Measurements from ENCODE around the gene PRSS48.
"Not testable (repeated sequence)": the region's sequence is repeated elsewhere in the genome, so short reads cannot be mapped to it uniquely, and the experiment has no call there.

The PRSS48 gene

DNA sequence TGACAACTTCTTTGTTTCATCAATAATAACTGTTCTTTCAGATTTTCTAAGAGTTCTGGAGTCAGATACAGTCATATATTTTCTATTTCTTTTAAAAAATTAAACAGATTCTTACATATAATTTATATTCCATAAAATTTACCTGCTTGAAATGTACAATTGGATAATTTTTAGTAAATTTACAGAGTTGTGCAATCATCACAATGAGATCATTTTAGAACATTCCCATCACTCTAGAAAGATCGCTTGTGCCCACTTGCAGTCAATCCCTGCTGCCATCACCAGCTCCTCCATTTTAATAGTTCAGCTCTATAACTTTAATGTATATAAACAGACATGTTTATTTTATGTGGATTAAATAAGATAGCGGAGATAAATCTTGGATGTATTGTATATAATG is 29.6 kb upstream of the PRSS48 start:
- DNase-seq (ENCODE audit: low read depth), result no peak
- TF ChIP-seq, protein P1, sequence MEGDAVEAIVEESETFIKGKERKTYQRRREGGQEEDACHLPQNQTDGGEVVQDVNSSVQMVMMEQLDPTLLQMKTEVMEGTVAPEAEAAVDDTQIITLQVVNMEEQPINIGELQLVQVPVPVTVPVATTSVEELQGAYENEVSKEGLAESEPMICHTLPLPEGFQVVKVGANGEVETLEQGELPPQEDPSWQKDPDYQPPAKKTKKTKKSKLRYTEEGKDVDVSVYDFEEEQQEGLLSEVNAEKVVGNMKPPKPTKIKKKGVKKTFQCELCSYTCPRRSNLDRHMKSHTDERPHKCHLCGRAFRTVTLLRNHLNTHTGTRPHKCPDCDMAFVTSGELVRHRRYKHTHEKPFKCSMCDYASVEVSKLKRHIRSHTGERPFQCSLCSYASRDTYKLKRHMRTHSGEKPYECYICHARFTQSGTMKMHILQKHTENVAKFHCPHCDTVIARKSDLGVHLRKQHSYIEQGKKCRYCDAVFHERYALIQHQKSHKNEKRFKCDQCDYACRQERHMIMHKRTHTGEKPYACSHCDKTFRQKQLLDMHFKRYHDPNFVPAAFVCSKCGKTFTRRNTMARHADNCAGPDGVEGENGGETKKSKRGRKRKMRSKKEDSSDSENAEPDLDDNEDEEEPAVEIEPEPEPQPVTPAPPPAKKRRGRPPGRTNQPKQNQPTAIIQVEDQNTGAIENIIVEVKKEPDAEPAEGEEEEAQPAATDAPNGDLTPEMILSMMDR (IDR thresholded peaks at IDR 0.05; ENCODE audit: low read depth, low read length, missing control alignments), result no peak
- no peak overlapping the region for H3K4me3 ChIP-seq (ENCODE audit: low read depth, low read length)
- in situ Hi-C loops (cut with HindIII; ENCODE audit: low sequenced_read_pairs), result no loop called here

DNA sequence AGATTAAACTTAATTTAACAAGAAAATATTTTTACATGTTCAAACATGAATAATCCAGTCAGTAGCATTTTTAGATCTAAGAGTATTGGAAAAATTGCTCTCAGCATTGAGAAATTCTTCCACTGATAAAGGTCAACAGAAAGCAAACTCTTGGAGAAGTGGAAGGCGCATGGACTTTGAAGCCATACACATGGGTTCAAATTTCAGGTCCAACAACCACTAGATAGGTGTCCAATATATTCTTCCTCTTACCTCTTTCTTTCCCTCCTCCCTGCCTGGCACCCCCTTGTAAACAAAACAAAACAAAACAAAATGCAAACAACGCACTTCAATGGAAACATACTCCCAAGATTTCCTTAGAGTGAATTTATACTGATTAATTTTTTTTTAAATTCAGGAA is 28.4 kb upstream of the PRSS48 start:
- in situ Hi-C loops (cut with HindIII; ENCODE audit: low sequenced_read_pairs), result no loop called here
- TF ChIP-seq, protein P1 (IDR thresholded peaks at IDR 0.05; ENCODE audit: low read depth, low read length, missing control alignments), result no peak
- no peak overlapping the region for H3K4me3 ChIP-seq (ENCODE audit: low read depth, low read length)
- no peak for DNase-seq (ENCODE audit: low read depth)

DNA sequence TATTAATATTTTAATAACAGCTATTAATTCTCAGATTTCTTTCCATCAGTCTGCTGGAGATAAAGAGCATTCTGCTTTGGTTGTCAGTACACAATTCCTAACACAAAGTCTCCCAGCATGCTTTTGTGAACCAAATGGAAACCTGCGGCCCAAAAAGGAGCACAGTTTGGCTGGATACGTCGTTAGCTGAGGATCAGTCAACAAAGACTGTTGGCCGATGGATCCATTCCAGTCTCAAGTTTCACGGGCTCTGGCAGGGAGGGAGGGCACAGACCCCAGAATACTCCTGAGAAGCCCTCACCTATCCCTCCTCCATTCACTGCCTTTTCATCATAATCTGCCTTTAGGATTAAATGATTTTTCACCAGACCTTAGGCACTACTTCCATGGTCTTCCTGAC is 26.3 kb upstream of the PRSS48 start:
- in situ Hi-C loops (cut with HindIII; ENCODE audit: low sequenced_read_pairs), result no loop called here
- no peak for DNase-seq (ENCODE audit: low read depth)
- TF ChIP-seq, protein P1 (IDR thresholded peaks at IDR 0.05; ENCODE audit: low read depth, low read length, missing control alignments), result no peak
- no peak overlapping the region for H3K4me3 ChIP-seq (ENCODE audit: low read depth, low read length)

DNA sequence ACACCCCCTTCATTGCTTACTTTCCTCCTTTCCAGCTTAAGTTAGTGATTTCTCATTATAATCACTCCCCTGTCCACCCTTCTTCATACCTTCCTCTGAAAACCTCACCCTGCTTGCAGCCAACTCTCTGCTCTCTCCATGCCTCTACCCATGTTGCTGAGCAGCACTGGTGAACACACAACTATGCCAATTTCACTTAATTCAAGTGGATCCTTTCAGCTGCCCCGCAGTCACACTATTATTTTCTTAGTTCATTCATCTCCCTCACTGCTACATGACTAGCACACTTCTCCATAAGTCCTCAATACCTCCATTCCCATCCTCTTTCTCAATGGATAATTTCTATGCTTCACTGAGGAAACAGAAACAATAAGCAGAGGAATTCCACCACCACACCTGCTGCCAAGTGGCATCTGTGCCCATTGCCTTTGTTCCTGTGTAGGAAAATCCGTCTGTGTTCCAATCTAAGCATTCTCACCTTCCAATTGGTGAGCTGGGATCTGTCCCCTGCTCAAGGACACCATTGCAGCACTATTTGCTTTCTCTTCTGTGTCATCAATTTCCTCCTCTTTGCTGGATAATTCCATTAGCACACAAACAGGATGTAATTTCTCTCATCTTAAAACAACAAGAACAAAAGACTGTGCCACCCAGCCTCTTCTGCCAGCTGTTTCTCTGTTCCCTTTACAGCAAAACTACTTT is 25.2 kb upstream of the PRSS48 start:
- in situ Hi-C loops (cut with HindIII; ENCODE audit: low sequenced_read_pairs), result no loop called here
- no peak for DNase-seq (ENCODE audit: low read depth)

DNA sequence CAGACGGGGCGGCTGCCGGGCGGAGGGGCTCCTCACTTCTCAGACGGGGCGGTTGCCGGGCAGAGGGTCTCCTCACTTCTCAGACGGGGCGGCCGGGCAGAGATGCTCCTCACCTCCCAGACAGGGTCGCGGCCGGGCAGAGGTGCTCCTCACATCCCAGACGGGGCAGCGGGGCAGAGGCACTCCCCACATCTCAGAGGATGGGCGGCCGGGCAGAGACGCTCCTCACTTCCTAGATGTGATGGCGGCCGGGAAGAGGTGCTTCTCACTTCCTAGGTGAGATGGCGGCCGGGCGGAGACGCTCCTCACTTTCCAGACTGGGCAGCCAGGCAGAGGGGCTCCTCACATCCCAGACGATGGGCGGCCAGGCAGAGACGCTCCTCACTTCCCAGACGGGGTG is 21.7 kb upstream of the PRSS48 start:
- DNase-seq (ENCODE audit: low read depth); H3K4me3 ChIP-seq (ENCODE audit: low read depth, low read length); in situ Hi-C loops (cut with HindIII; ENCODE audit: low sequenced_read_pairs): not testable (repeated sequence)

More for the DNA sequence above, 25.2 kb upstream of the PRSS48 start:
- TF ChIP-seq, protein P1 (IDR thresholded peaks at IDR 0.05; ENCODE audit: low read depth, low read length, missing control alignments), result no peak
- no peak overlapping the region for H3K4me3 ChIP-seq (ENCODE audit: low read depth, low read length)

DNA sequence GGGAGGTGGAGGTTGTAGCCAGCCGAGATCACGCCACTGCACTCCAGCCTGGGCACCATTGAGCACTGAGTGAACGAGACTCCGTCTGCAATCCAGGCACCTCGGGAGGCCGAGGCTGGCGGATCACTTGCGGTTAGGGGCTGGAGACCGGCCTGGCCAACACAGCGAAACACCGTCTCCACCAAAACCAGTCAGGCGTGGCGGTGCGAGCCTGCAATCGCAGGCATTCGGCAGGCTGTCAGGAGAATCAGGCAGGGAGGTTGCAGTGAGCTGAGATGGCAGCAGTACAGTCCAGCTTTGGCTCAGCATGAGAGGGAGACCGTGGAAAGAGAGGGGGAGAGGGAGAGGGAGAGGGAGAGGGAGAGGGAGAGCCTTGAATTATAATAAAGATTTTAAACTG is 21.3 kb upstream of the PRSS48 start:
- DNase-seq (ENCODE audit: low read depth); in situ Hi-C loops (cut with HindIII; ENCODE audit: low sequenced_read_pairs); H3K4me3 ChIP-seq (ENCODE audit: low read depth, low read length): not testable (repeated sequence)

DNA sequence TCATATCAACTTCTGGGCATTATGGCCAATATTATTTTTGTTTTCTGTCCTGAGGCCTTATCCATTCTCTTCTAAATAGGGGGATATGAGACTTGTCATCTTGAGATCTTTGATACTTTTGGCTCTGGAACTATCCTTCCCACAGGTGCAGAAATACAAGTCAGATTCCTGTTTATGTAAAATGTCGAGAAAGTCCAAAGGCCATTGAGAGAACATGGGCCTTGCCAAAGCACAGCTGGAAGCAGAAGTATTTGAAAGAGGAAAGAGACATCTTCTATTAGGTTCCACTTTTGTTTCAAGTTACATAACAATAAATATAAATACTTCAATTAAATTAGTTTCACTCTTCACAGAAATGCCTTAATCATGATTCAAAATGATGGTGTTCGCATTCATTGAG is 20.8 kb upstream of the PRSS48 start:
- in situ Hi-C loops (cut with HindIII; ENCODE audit: low sequenced_read_pairs), result no loop called here
- TF ChIP-seq, protein P1 (IDR thresholded peaks at IDR 0.05; ENCODE audit: low read depth, low read length, missing control alignments), result no peak
- H3K4me3 ChIP-seq (ENCODE audit: low read depth, low read length), result no peak overlapping the region
- DNase-seq (ENCODE audit: low read depth), result no peak

DNA sequence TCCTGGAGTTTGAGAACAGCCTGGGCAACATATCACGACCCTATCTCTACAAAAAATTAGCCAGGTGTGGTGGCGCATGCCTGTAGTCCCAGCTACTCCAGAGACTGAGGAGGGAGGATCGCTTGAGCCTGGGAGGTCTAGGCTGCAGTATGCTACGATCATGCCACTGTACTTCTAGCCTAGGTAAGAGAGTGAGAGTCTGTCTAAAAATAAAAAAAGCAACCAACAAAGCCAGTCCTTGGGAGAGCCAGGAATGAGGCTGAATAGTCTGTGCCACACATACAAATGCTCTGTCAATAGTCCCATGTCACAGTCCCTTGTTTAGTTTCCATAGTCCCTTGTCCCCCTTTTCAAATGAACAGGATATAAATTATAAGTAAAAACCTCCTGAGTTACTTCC is 19.3 kb upstream of the PRSS48 start:
- TF ChIP-seq, protein P1 (IDR thresholded peaks at IDR 0.05; ENCODE audit: low read depth, low read length, missing control alignments), result no peak
- DNase-seq (ENCODE audit: low read depth), result no peak
- H3K4me3 ChIP-seq (ENCODE audit: low read depth, low read length), result no peak overlapping the region
- in situ Hi-C loops (cut with HindIII; ENCODE audit: low sequenced_read_pairs), result no loop called here
